Upper lobe of left lung (tissue), 6 donors: ENCODE measurements around the gene FILIP1L. TPM values are rescaled to one million over a fixed set of nuclear protein-coding genes. Genes with fewer than 3 reads are reported as not detected.
A peak's percentile ranks its signal among the peaks of the same experiment; 100 is the strongest.

Experiments
- ATAC-seq, 2 donors: fragments of 200-7000 bp; cut with Tn5 transposase; one replicate each; pipeline ENCODE4 v1.9.1; 2022; ENCODE audit warnings: mild to moderate bottlenecking in 2 of 2, moderate library complexity in 2 of 2; ENCODE audit not compliant: low FRiP score in 2 of 2
- DNase-seq, 2 donors: peaks; one replicate each; pipeline ENCODE4 v3.0.0-alpha.2; 2019 to 2020
- H3K27ac ChIP-seq, 4 donors: fragments of 200-600 bp; sonication (generic); one replicate each; pipeline ENCODE4 v1.5.1; 2016 to 2019
- H3K27me3 ChIP-seq, 4 donors: fragments of 200-600 bp; sonication (generic); one replicate each; pipeline ENCODE4 v1.5.1; 2017 to 2019
- H3K36me3 ChIP-seq, 4 donors: fragments of 200-600 bp; sonication (generic); one replicate each; pipeline ENCODE4 v1.5.1; 2016 to 2019
- H3K4me1 ChIP-seq, 4 donors: fragments of 200-600 bp; sonication (generic); one replicate each; pipeline ENCODE4 v1.5.1; 2018 to 2019
- H3K4me3 ChIP-seq, 4 donors: fragments of 200-600 bp; sonication (generic); one replicate each; pipeline ENCODE4 v1.5.1; 2017 to 2019; ENCODE audit warnings: mild to moderate bottlenecking in 2 of 4, moderate library complexity in 1 of 4
- H3K9me3 ChIP-seq, 4 donors: fragments of 200-600 bp; sonication (generic); one replicate each; pipeline ENCODE4 v1.5.1; 2018 to 2019
- EP300 ChIP-seq, 4 donors: sonication (generic); formaldehyde crosslinking; IDR thresholded peaks; one replicate each; pipeline ENCODE4 v1.5.1; 2017; ENCODE audit warnings: antibody characterized with exemption in 4 of 4, control low read depth in 2 of 4
- POLR2A ChIP-seq, 4 donors: fragments of 450-650 bp; IDR thresholded peaks; one replicate each; pipeline ENCODE4 v1.5.1; 2016 to 2017; ENCODE audit warnings: antibody characterized with exemption in 4 of 4, mild to moderate bottlenecking in 2 of 4
- POLR2AphosphoS5 ChIP-seq, 2 donors: sonication (generic); formaldehyde crosslinking; IDR thresholded peaks; one replicate each; pipeline ENCODE4 v1.5.1; 2017; ENCODE audit warnings: antibody characterized with exemption in 2 of 2
- WGBS, 2 donors: methylation state at CpG; one replicate each; pipeline ENCODE4 v1.1.5; 2017 to 2018; 5-methylcytosine and 5-hydroxymethylcytosine counted together
- total RNA-seq, 6 donors: library from RNA; depleted of rRNA in 4 of 6; stranded (reverse); fragments of >200 nt in 4 of 6; gene quantifications; one replicate each; pipeline versions ENCODE4 v1.1.0 to v1.2.1, GENCODE V29; 2016 to 2021
- TF ChIP-seq, protein P1 (sequence below), 6 experiments: fragments of 450-650 bp in 4 of 6; fragments of 200-600 bp in 2 of 6; sonication (generic) in 2 of 6; IDR thresholded peaks; one replicate each; pipeline ENCODE4 v1.5.1; 2016 to 2019; ENCODE audit warnings: antibody characterized with exemption in 6 of 6
- donor health status: DM: no; HTN: no; CAD: no; lungs with moderate emphysema.
- donor health status: DM: no; HTN: yes; CAD: no; lungs with severe emphysema.

Gene FILIP1L
- total RNA-seq, 6 donors from 2014 or later: 19.4 to 38.2 (median 25.9) TPM

DNA sequence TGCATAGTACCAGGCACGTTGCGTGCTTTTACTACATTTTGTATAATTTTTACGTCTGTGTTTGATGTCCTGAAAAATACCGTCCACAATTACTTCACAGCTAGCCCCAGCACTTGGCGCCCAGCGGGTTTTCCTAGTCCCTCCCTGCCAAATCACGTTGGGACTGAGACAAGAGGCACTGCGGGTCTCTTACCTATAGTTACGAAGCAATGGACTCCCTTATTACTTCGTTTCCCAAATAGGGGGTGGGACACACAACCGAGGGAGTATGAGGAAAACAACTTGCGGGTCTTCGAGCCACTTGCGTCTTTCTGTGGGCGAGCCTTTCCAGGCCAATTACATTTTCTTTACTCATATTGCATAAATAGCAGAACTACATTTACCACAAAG lies 297.3 kb downstream of the FILIP1L start:
- DNase-seq: no peak
- Histone ChIP-seq H3K9me3 (no peaks in the 10 kb centered on the region), H3K36me3 (no peaks in the 10 kb centered on the region), H3K4me3 (peak overlapping the region; percentile 53 to 78 (median 64)), H3K4me1 (peaks cover 8 to 16% (median 13%) of the 10 kb centered on the region in 4 donors), H3K27me3 (no peaks in the 10 kb centered on the region), H3K27ac (peak overlapping the region; percentile 86 to 91 (median 87))
- no peak for ATAC-seq
- TF ChIP-seq, protein P1, sequence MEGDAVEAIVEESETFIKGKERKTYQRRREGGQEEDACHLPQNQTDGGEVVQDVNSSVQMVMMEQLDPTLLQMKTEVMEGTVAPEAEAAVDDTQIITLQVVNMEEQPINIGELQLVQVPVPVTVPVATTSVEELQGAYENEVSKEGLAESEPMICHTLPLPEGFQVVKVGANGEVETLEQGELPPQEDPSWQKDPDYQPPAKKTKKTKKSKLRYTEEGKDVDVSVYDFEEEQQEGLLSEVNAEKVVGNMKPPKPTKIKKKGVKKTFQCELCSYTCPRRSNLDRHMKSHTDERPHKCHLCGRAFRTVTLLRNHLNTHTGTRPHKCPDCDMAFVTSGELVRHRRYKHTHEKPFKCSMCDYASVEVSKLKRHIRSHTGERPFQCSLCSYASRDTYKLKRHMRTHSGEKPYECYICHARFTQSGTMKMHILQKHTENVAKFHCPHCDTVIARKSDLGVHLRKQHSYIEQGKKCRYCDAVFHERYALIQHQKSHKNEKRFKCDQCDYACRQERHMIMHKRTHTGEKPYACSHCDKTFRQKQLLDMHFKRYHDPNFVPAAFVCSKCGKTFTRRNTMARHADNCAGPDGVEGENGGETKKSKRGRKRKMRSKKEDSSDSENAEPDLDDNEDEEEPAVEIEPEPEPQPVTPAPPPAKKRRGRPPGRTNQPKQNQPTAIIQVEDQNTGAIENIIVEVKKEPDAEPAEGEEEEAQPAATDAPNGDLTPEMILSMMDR (IDR thresholded peaks at IDR 0.05): no peak
- no peak for TF ChIP-seq EP300 (IDR thresholded peaks at IDR 0.05)
- 1 to 5% methylated on average over 15 of the region's 15 CpGs for WGBS, 2 donors

DNA sequence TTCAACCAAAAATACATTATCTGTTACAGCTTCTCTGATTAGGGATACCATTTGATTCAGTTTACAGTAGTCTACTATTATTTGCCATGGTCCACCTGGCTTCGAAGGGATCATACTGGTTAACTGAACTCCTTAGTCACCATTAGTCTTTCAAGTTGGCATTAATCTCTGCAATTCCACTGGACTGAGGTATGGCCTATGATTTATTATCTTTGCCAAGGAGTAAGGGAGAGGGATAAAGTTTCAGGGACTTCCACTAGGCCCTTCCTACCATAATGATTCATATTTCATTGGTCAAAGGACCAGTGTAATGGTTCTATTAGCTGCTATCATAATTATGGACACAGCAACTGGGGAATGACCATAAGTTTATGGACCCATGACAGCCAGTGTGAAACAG lies 303.9 kb downstream of the FILIP1L start:
- Histone ChIP-seq H3K4me3 (no peak overlapping the region), H3K4me1 (no peaks in the 10 kb centered on the region), H3K36me3 (no peaks in the 10 kb centered on the region), H3K9me3 (peaks cover 0 to 3% (median 0%) of the 10 kb centered on the region in 4 donors), H3K27ac (no peak overlapping the region), H3K27me3 (no peaks in the 10 kb centered on the region)
- DNase-seq (no peak), ATAC-seq (no peak)
- TF ChIP-seq POLR2A (IDR thresholded peaks at IDR 0.05) (no peak), POLR2AphosphoS5 (IDR thresholded peaks at IDR 0.05) (no peak), EP300 (IDR thresholded peaks at IDR 0.05) (no peak)
- TF ChIP-seq, protein P1 (IDR thresholded peaks at IDR 0.05): no peak
- WGBS, 2 donors: 93 to 94% methylated on average over 1 of the region's 1 CpG

DNA sequence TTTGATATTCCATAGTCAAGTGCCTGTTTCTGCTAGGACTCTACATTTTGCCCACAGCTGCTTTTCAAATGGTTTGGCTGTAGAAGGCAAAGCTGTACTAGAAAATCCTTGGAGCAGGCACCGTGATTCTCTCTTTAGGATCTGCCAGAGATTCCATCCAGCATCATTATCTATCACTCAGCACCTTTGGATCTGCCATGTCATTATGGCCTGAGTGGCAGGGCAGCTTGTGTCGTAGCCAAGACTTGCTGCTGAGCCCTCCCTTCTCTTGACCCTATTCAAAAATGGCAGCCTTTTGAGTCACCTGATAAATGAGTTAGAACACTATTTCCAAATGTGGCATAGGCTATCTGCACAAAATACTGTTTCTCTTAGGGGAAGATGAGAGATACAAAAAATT lies 304.7 kb downstream of the FILIP1L start:
- ATAC-seq: no peak
- Histone ChIP-seq H3K9me3 (peaks cover 4 to 11% (median 7%) of the 10 kb centered on the region in 4 donors), H3K4me3 (no peak overlapping the region), H3K4me1 (no peaks in the 10 kb centered on the region), H3K27ac (no peak overlapping the region), H3K27me3 (no peaks in the 10 kb centered on the region), H3K36me3 (no peaks in the 10 kb centered on the region)
- 89 to 93% methylated on average over 2 of the region's 2 CpGs for WGBS, 2 donors
- DNase-seq: no peak
- TF ChIP-seq POLR2A (IDR thresholded peaks at IDR 0.05) (no peak), POLR2AphosphoS5 (IDR thresholded peaks at IDR 0.05) (no peak), EP300 (IDR thresholded peaks at IDR 0.05) (no peak)
- TF ChIP-seq, protein P1 (IDR thresholded peaks at IDR 0.05): no peak

DNA sequence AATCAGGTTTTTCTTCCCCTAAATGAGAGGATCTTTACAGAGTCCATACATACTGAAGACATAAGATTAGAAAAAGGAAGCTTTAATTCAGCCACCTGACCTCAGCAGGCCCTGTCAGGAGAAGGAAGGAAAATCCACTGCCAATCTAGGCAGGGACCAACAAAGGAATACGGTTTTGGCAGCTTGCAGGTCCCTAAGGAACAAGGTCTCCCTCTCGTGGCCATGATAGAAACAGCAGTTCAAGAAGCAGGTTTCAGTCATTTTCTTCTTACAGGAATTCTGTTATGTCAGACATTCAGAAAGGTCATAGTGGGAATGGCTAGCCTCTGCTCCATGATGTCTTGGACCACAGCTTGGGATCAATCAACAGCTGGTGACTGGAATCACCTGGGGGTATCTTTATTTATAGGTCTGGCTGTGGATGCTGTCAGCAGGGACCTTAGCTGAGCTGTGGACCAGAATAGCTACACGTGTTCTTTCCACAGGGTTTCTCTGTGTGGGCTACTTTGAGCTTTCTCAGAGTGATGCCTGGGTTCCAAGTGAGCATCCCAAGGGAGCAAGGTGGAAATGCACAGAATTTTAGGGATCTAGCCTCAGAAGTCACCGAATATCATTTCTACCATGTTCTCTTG lies 306.0 kb downstream of the FILIP1L start:
- Histone ChIP-seq H3K4me1 (no peaks in the 10 kb centered on the region), H3K27me3 (no peaks in the 10 kb centered on the region), H3K4me3 (no peak overlapping the region), H3K36me3 (no peaks in the 10 kb centered on the region), H3K27ac (no peak overlapping the region), H3K9me3 (peaks cover 4 to 17% (median 8%) of the 10 kb centered on the region in 4 donors)
- no peak for TF ChIP-seq POLR2A (IDR thresholded peaks at IDR 0.05)
- TF ChIP-seq EP300 (IDR thresholded peaks at IDR 0.05): no peak
- no peak for TF ChIP-seq POLR2AphosphoS5 (IDR thresholded peaks at IDR 0.05)
- TF ChIP-seq, protein P1 (IDR thresholded peaks at IDR 0.05): peak in 5 of 6 experiments; percentile 54 to 76 (median 59)
- 50 to 52% methylated on average over 4 of the region's 4 CpGs for WGBS, 2 donors
- peak; percentile 51 to 75 for ATAC-seq
- DNase-seq: peak in 1 of 2 donors; percentile 51

DNA sequence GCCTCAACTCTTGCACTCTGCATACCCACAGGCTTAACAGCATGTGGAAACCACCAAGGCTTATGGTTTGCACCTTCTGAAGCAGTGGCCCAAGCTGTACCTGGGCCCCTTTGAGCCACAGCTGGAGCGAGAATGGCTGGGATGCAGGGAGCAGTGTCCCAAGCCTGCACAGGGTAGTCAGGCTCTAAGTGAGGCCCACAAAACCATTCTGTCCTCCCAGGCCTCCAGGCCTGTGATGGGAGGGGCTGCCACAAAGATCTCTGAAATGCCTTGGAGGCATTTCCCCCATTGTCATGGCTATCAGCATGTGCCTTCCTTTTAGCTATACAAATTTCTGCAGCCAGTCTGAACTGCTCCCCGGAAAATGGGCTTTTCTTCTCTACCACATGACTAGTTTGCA lies 309.1 kb downstream of the FILIP1L start:
- DNase-seq: no peak
- H3K27me3 ChIP-seq: no peaks in the 10 kb centered on the region
- no peak overlapping the region for H3K4me3 ChIP-seq

More for the DNA sequence above, 309.1 kb downstream of the FILIP1L start:
- Histone ChIP-seq H3K27ac (no peak overlapping the region), H3K9me3 (peaks cover 4 to 17% (median 8%) of the 10 kb centered on the region in 4 donors), H3K36me3 (no peaks in the 10 kb centered on the region), H3K4me1 (no peaks in the 10 kb centered on the region)
- no peak for ATAC-seq
- 97 to 100% methylated on average over 1 to 2 of the region's 2 CpGs for WGBS, 2 donors
- no peak for TF ChIP-seq POLR2AphosphoS5 (IDR thresholded peaks at IDR 0.05)
- no peak for TF ChIP-seq EP300 (IDR thresholded peaks at IDR 0.05)
- TF ChIP-seq, protein P1 (IDR thresholded peaks at IDR 0.05): no peak
- TF ChIP-seq POLR2A (IDR thresholded peaks at IDR 0.05): no peak
